MV-4-11 (cell line): ENCODE data around the gene KIF7.
A peak's percentile ranks its signal among the peaks of the same experiment; 100 is the strongest.

Experiments
- DNase-seq: peaks from one replicate; lab custom pipeline; 2025; lab: John Stamatoyannopoulos, UW

Gene KIF7

DNA sequence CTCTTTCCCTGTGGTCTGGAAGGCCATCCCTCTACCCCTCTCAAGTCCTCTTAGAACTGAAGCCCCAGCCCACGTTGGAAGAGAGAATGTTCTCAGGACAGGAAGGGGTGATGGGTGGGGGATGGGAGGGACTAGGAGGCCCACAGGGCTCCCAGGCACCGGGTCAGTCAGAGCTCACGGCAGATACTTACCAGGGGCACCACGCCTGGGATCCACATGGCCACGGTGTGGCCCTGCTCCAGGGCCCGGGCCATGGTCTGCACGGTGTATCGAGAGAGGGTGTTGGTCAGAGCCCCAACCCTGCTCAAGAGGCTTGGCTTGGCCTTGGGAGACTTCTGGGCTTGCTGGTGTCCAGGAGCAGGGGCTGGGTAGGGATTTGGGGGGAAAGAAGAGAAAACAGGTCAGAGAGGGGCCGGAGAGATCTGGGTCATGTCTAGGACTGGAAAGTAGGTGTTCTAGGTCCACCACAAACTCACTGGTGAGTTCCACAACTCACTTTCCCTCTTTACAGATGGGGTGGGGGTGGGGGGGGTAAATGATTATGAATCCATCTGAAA lies 14.1 kb upstream of the KIF7 start:
- no peak for DNase-seq

DNA sequence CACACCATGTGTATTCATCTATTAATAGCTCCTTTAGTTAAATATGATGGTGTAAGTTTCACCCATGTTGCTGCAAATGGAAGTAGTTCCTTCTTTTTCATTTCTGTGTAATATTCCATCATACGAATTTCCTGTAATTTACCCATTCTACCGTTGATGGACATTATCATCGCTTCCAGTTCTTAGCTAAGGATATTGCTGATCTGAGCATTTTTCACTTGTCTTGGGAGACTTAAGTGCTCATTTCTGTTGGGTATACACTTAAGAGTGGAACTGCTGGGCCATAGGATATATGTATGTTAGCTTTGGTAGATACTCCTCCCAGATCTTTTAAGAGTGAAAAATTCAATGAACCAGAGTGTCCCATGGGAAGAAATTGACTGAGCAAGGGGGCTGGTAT lies 12.9 kb upstream of the KIF7 start:
- DNase-seq: no peak

DNA sequence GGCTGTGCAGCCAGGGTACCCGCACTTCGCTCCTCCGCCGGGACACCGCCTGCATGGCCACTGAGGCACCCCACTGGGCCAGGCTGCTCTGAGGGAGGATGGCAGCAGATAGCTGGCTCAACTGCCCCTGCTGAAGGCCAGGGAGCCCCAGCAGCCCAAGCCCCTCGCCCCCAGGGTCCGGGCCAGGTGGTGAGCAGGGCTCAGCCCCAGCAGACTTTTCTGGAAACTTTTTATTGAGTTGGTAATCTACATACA lies 12.4 kb upstream of the KIF7 start:
- DNase-seq: no peak

DNA sequence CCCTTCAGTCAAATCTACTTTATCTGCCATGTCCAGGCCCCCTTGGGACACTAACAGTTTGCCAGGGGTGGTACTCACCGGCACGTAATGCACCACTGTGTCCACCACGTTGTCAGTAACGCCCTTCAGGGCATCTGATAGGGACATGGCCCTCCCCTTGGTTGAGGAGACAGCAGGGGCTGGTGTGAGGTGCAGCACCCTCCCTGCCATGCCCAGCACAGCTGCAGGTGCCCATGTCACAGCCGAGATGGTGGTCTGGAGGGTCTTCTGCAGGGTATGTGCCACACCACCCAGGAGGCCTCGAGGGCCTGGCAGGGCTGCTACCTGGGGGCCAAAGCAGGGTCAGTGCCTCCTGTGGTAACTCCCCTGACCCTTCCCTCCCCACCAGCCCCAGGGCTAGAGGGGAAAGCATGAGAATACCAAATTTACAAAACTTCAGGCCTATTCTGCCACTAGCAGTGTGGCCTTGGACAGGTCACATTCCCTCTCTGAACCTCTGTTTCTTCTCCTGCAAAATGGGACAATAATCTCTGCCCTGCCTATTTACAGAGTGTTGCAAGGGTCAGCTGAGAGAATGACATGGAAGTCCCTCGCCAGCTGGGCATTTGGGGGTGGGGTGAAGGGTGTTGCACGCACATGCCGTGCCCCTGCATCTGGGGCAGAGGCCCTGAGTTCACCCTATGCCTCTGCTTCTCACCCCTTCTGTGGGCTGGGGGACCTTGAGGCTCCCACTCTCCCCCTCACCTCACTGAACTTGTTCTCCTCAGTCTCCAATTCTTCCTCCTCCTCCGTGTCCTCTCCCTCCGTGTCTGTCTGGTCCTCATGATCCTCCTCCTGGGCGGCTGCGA lies 11.8 kb upstream of the KIF7 start:
- no peak for DNase-seq

DNA sequence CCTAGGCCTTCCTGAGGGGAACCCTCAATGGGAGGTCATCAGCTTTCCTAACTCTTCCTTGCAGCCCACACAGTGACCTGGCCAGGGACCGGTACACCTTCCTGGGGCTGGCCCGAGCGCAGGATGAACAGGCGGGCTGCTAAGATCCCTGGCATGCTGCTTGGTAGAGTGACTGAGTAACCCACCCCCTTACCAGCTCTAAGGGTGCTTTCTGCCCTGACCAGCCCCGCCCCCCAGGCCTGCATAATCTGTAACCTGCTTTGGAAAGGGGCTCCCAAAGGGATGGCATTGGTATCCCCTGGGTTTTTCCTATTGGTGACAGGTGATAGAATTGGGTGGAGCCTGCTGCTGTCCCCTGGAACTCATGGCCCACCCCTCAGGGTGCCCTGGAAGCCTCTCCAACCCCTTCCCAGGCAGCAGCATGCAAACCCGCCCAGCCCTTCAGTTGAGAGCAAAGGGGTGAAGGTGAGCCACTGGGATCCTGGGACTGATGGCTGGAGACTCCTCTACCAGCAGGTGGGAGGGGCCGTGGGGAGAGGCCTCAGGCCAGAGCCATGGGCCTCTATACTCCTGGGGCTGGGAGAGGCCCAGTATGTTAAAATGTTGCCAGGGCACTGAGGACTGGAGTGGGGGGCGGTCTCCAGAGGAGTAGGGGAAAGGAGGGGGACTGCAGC lies 11.1 kb upstream of the KIF7 start:
- no peak for DNase-seq

GRCh38 chr15:89665449-89666181 lies 10.3 kb upstream of the KIF7 start:
- DNase-seq: no peak

GRCh38 chr15:89664441-89665350 lies 9.4 kb upstream of the KIF7 start:
- no peak for DNase-seq

GRCh38 chr15:89662893-89663626 lies 7.8 kb upstream of the KIF7 start:
- DNase-seq: no peak

DNA sequence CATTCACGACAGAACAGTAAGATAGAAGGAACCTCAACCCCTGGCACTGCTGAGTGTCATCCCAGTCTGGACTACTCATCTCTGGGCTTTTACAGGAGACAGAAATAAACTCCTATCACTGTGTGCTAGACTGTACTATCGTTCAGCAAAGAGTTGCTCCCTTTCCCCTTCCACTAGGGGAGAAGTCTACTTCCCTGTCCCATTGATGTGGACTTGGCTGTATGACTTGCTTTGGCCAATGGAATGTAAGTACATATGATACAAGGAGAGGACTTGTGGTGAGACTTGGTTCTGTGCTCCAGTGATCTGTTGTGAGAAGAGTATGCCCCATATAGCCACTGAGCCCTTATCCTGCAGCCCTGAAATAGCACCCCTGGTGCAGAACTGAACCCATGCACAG lies 5.3 kb upstream of the KIF7 start:
- no peak for DNase-seq

DNA sequence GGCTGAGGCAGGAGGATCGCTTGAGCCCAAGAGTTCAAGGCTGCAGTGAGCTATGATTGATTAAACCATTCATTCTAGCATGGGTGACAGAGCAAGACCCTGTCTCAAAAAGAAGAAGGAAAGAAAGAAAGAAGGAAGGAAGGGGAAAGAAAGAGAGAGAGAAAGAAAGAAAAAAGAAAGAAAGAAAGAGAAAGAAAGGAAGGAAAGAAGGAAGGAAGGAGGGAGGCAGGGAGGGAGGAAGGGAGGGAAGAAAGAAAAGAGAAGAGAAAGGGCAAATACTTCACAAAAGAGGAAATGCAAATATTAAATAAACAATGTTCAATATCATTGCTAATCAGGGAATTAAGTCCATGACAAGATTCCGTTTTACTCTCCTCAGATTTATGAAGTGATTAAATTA lies 4.0 kb upstream of the KIF7 start:
- DNase-seq: no peak

- no peak for DNase-seq
Observed at GRCh38 chr15:89657686-89658200, 2.5 kb upstream of the KIF7 start.

- peak; percentile 22 for DNase-seq
Observed at GRCh38 chr15:89656116-89656815, 999 bp upstream of the KIF7 start.

DNA sequence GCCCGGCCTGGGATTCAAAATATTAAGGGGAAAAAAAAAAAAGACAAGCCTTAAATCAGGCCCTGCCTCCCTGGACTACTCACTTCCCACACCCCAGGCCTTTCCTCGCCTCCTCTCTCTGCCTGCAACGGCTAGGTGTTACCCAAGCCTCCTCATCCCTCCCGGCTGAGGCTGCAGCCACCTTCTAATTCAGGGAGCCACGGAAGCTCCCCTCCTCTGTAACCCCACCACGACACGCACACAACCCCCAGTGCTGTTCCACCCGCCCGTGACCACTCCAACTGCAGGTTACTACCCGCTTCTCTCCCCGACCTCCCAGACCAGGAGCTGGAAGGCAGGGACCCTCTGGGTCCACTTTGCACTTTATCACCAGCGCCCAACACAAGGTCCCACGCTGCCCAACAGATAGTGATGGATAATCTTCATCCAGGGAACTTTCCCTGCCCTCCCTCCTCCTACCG lies 936 bp downstream of the KIF7 start:
- no peak for DNase-seq

- no peak for DNase-seq
Observed at GRCh38 chr15:89653578-89653977, 1.7 kb downstream of the KIF7 start.

DNA sequence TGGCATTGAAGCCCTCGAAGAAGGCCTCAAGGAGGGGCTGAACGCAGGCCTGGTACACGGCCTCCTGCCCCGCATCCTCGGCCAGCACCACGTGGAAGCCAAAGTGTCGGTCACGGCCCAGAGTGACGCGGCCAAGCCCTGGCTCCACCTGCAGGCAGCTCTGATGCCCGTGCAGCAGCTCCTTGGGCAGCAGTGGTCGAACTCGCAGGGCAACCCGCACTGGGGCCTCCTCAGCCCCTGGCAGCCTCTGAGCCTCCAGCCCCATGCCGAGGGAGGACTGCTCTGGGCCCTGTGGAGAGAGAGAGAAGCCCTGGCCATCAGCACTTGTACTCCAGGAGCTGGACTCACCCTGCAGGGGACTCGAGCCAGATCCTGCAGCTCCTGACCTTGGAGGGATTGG lies 2.6 kb downstream of the KIF7 start:
- no peak for DNase-seq

DNA sequence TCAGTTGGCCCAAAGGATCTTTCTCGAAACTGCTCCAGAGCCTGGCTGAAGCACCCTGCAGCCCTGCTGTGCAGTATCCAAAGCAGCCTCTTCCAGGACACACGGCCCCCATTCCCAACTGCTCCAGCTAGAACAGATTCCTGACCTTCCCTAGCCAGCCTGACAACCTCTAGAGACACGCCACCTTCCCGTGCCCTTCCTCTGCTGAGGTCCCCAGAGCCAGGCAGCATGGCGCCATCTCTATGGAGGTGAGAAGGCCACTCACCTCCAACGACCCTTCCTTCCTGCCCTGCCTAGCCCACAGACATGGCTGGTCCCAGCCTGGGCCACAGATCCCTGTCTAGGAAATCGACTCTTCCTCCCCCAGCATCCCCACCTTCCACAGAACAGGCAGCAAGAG lies 3.1 kb downstream of the KIF7 start:
- no peak for DNase-seq

DNA sequence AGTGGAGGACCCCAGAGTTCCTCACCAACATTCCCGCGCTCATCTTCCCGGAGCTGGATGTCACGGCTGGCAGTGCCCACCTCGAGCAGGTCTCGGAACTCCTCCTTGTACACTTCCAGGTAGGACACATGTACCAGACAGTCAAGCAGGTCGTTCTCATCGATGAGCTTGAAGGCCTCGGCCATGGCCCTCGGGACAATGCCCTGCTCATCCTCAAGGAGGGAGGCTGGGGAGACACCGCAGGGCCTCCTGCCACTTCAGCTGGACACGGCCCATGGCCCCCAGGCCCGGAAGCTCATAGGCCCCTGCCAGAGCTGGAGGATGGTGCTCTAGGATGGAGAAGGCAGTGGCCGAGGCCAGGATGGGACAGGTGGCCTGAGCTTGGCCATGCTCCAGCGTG lies 5.6 kb downstream of the KIF7 start:
- no peak for DNase-seq

DNA sequence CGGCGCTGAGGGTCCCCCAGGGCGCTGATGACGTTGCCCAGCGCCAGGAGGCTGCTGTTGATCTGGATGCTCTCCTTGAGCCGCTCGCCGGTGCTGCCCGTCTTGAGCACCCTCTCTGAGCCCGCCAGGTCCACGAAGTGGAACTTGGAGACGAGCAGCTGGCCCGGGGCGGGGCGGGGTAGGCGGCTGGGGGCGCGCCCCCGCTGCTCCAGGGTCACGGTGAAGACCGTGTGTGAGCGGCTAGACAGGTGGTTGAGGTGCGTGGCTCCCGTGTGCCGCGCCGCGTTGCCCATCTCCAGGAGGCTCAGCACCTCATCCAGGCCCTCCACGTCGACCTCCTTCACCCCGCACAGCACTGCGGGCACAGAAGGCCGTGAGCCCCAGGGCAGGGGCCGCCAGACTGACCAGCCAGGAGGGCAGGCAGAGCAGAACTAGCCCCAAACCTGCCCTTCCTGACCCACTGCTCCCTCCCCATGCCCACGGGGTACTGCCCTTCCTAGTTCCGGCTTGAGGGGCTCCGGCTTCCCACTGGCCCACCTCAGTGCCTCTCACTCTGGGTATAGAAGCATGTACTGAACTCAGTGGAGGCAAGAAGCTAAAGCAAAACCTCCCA lies 6.1 kb downstream of the KIF7 start:
- DNase-seq: no peak

DNA sequence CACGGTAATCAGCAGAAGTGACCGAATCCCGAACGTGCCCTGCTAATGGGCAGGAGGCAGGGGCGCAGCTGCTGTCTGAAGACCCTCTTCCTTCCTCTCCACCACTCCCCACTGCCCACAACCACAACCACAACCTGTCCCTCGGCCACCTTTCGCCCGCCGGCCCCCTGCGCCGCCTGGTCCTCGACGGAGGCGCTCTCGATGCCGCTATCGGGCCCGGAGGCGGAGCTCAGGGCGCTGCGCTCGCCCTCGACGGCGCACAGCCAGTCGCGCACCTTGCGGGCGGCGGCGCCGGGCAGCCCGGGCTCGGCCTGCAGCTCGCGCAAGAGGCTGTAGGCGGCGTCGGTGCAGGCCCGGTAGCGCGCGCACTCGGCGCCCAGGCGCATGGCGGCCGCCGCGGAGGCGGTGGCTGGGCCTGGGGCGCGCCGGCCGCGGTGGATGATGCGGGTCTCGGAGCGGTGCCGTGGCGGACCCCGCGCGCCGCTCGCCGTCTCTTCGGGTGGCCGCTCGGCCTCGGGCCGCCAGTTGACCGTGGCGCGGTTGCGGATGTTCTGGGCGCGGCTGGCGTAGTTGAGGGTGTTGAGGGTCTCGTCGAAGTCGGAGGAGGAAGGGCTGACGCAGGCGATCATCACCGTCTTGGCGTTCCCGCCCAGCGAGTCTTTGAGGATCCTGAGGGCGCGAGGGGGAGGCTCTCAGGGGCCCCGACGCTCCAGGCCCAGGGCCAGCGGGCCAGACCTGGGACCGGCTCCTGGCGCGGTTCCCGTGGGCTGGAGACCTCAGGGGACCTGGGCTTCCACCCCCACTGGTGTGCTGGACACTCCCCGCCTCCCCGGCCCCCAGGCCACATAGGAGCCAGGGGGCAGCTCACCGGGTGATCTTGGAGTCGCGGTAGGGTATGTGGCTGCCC lies 6.9 kb downstream of the KIF7 start:
- no peak for DNase-seq
